AG09309 (cell line): Measurements from ENCODE around the gene CTNND2.

Experiments used
- DNase-seq: peaks from one replicate; pipeline ENCODE4 v3.0.0-alpha.2; 2010; ENCODE audit warnings: low read depth
- H3K4me3 ChIP-seq: 2 replicates; pipeline ENCODE4 v1.5.1; 2011; ENCODE audit warnings: mild to moderate bottlenecking, low read depth, low read length, moderate library complexity; ENCODE audit not compliant: control insufficient read depth
- TF ChIP-seq, protein P1 (sequence below): IDR thresholded peaks from 2 replicates; pipeline ENCODE4 v1.5.1; 2011; ENCODE audit warnings: mild to moderate bottlenecking, low read depth, low read length, inconsistent platforms; ENCODE audit not compliant: insufficient read depth, control insufficient read depth; ENCODE audit errors: missing control alignments

The CTNND2 gene

DNA sequence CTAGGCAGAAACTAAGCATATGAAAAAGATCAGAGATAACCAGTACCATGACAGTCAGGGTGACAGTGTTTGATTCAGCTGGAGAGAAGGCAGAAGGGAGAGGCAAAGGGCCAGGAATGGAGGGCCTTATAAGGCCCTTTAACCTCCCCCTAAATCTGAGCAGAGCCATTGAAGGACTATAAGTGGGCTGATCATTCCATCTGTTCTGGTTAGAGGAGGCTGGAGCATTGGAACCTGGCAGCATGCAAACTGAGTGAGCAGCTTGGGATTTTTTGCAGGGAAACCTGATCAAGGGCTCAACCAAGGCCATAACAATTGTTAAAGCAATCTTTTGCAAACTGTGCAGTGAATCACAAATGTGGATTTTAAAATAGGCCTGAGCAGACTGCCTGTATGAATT is 968.7 kb downstream of the CTNND2 start:
- DNase-seq: no peak
- no peak overlapping the region for H3K4me3 ChIP-seq
- TF ChIP-seq, protein P1, sequence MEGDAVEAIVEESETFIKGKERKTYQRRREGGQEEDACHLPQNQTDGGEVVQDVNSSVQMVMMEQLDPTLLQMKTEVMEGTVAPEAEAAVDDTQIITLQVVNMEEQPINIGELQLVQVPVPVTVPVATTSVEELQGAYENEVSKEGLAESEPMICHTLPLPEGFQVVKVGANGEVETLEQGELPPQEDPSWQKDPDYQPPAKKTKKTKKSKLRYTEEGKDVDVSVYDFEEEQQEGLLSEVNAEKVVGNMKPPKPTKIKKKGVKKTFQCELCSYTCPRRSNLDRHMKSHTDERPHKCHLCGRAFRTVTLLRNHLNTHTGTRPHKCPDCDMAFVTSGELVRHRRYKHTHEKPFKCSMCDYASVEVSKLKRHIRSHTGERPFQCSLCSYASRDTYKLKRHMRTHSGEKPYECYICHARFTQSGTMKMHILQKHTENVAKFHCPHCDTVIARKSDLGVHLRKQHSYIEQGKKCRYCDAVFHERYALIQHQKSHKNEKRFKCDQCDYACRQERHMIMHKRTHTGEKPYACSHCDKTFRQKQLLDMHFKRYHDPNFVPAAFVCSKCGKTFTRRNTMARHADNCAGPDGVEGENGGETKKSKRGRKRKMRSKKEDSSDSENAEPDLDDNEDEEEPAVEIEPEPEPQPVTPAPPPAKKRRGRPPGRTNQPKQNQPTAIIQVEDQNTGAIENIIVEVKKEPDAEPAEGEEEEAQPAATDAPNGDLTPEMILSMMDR: no peak

DNA sequence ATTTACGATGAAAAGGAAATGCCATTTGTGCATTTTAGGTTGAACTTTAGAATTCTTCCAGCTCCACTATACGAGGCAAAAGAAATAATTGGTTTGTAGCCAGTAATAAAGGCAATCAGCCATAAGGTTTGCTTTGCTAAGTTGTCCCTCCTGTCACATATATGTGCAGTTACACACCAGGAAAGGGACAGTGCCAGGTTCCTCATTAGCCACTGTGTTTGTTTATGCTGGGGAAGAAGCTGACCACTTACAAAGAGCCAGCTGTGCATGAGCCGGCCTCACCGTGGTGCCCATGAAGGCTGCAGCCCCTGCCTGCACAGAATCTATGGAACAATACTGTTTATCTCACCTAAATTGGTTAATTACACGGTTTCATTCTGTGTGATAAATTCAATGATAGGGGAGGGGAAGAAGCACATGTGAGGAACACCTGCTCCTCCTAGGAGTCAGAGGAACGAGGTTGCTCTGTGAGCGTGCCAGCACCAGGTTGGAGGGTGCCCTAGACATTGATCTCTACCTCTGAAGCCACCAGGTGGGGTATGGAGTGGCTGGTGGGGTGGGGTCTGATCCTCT is 969.4 kb downstream of the CTNND2 start:
- H3K4me3 ChIP-seq: no peak overlapping the region
- DNase-seq: no peak
- TF ChIP-seq, protein P1: no peak

DNA sequence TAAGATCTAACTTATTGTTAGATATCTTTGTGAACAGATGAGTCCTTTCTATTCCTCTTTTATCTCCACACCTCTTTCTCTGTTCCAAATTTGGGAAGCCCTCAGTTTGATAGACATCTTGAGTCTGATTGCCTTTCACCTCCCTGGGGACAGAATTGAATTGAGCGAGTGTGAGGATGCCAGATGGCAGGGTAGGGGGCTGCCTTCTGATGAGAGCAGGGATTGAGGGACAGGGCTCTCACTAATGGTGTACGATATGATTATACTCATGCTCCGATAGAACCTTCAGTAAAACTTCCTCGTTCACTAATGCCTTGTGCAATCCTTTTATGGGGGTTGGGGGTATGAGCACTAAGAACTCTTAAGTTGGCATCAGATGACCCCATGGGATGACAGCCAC is 971.1 kb downstream of the CTNND2 start:
- no peak for DNase-seq
- TF ChIP-seq, protein P1: no peak
- H3K4me3 ChIP-seq: no peak overlapping the region

DNA sequence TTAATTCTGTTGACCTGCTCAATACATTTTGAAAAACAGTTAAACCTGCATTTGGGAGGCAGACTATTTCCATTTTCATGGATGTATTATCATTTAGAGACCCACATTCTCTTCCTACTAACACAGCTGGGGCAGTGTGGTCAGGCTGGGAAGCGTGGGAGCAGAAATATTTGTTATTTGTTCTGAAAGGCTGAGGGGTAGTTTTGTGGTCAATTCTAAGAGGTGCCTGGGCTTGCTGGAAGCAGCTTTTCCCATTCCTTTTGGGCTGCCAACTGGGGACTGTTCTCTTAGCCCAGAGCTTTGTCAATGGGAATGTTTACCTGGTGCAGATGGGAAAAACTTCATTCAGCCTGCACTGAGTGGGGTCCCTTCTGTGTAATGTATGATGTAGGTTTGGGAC is 971.8 kb downstream of the CTNND2 start:
- DNase-seq: no peak
- TF ChIP-seq, protein P1: no peak
- no peak overlapping the region for H3K4me3 ChIP-seq

DNA sequence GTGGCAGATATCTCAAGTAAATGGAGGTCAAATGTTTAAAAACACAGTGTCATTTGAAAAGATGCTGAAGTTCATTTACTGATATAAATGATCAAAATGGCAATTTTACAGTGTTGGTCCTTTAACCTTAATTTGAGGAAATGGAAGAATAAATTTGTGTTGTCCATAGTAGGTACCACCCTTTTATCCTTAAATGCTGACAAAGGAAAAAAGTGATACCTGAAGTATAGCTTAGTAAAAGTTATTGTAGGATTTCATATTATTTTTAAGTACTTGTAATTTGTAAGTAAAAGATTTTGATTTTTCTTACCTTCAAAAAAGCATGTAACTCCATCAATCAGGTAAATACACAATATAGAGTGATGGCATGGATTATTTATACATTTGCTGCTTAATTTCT is 976.6 kb downstream of the CTNND2 start:
- H3K4me3 ChIP-seq: no peak overlapping the region
- no peak for DNase-seq
- TF ChIP-seq, protein P1: no peak

DNA sequence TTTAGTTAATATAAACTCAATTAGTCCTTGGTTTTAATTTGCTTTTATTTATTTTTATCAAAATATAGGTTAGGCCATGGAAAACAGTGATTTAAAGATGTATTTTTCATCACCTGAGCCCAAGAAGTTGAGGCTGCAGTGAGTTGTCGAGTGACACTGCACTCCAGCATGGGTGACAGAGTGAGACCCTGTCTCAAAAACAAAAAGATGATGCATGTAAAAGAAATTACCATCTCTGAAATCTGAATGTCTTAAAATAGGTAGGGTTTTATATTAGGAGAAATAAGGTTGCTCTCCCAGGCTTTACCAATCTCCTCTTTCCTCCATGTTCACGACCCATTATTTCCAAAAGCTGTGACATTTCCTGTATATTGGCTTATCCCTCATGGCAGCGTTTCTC is 980.9 kb downstream of the CTNND2 start:
- TF ChIP-seq, protein P1: no peak
- no peak for DNase-seq
- no peak overlapping the region for H3K4me3 ChIP-seq
